Measurements from ENCODE around the gene PITPNM1.
A peak's percentile ranks its signal among the peaks of the same experiment; 100 is the strongest.

The PITPNM1 gene

GRCh38 chr11:67502328-67502979 is 2.7 kb downstream of the PITPNM1 start:
- TF ChIP-seq CTCF (IDR thresholded peaks at IDR 0.05; ENCODE audit: insufficient read depth, low read depth, low read length, missing control alignments), result no peak
- no peak for DNase-seq (ENCODE audit: low read depth)
- H3K4me3 ChIP-seq (ENCODE audit: low read length), result no peak overlapping the region

GRCh38 chr11:67501854-67502253 is 3.3 kb downstream of the PITPNM1 start:
- no peak for TF ChIP-seq CTCF (IDR thresholded peaks at IDR 0.05; ENCODE audit: insufficient read depth, low read depth, low read length, missing control alignments)
- DNase-seq (ENCODE audit: low read depth), result no peak
- H3K4me3 ChIP-seq (ENCODE audit: low read length), result no peak overlapping the region

GRCh38 chr11:67500831-67501715 is 4.1 kb downstream of the PITPNM1 start:
- DNase-seq (ENCODE audit: low read depth), result peak; percentile 60

GRCh38 chr11:67500484-67500821 is 4.7 kb downstream of the PITPNM1 start:
- H3K4me3 ChIP-seq (ENCODE audit: low read length), result no peak overlapping the region
- no peak for DNase-seq (ENCODE audit: low read depth)
- TF ChIP-seq CTCF (IDR thresholded peaks at IDR 0.05; ENCODE audit: insufficient read depth, low read depth, low read length, missing control alignments), result no peak

More at GRCh38 chr11:67500831-67501715, 4.1 kb downstream of the PITPNM1 start:
- H3K4me3 ChIP-seq (ENCODE audit: low read length), result no peak overlapping the region
- no peak for TF ChIP-seq CTCF (IDR thresholded peaks at IDR 0.05; ENCODE audit: insufficient read depth, low read depth, low read length, missing control alignments)

GRCh38 chr11:67499808-67500483 is 5.2 kb downstream of the PITPNM1 start:
- no peak for TF ChIP-seq CTCF (IDR thresholded peaks at IDR 0.05; ENCODE audit: insufficient read depth, low read depth, low read length, missing control alignments)
- H3K4me3 ChIP-seq (ENCODE audit: low read length), result no peak overlapping the region
- no peak for DNase-seq (ENCODE audit: low read depth)

GRCh38 chr11:67498544-67498972 is 6.6 kb downstream of the PITPNM1 start:
- TF ChIP-seq CTCF (IDR thresholded peaks at IDR 0.05; ENCODE audit: insufficient read depth, low read depth, low read length, missing control alignments), result no peak
- H3K4me3 ChIP-seq (ENCODE audit: low read length), result no peak overlapping the region
- no peak for DNase-seq (ENCODE audit: low read depth)

All from epithelial cell of esophagus (primary cell).